H9 (cell line): ENCODE measurements around the gene MED13L. TPM values are rescaled to one million over a fixed set of nuclear protein-coding genes. Genes with fewer than 3 reads are reported as not detected.

Experiments used
- DNase-seq: peaks from one replicate; pipeline ENCODE4 v3.0.0-alpha.2; 2017
- H2AFZ ChIP-seq: one replicate; pipeline ENCODE4 v1.6.1; 2013; ENCODE audit warnings: mild to moderate bottlenecking, low read length, control low read depth, moderate library complexity
- H2AK5ac ChIP-seq: 2 replicates; pipeline ENCODE4 v1.6.1; 2013; ENCODE audit warnings: low read length, control low read depth, mixed read lengths; ENCODE audit not compliant: insufficient read length
- H2BK120ac ChIP-seq: one replicate; pipeline ENCODE4 v1.6.1; 2013; ENCODE audit warnings: low read depth, mild to moderate bottlenecking, low read length, control low read depth, inconsistent platforms; ENCODE audit not compliant: poor library complexity, severe bottlenecking
- H2BK12ac ChIP-seq: 2 replicates; pipeline ENCODE4 v1.6.1; 2013; ENCODE audit warnings: low read length, control low read depth, mixed read lengths, low read depth; ENCODE audit not compliant: insufficient read length
- H2BK15ac ChIP-seq: 2 replicates; pipeline ENCODE4 v1.6.1; 2013; ENCODE audit warnings: low read depth, low read length, control low read depth
- H2BK20ac ChIP-seq: one replicate; pipeline ENCODE4 v1.6.1; 2013; ENCODE audit warnings: low read depth, mild to moderate bottlenecking, low read length, control low read depth, inconsistent platforms; ENCODE audit not compliant: poor library complexity, severe bottlenecking
- H2BK5ac ChIP-seq: 2 replicates; pipeline ENCODE4 v1.6.1; 2013; ENCODE audit warnings: low read length, control low read depth, mixed read lengths; ENCODE audit not compliant: insufficient read length
- H3K14ac ChIP-seq: 2 replicates; pipeline ENCODE4 v1.6.1; 2013; ENCODE audit warnings: low read length, control low read depth; ENCODE audit not compliant: insufficient read depth
- H3K18ac ChIP-seq: 2 replicates; pipeline ENCODE4 v1.6.1; 2013; ENCODE audit warnings: low read depth, mild to moderate bottlenecking, mixed read lengths, low read length, control low read depth; ENCODE audit not compliant: insufficient read length
- H3K23ac ChIP-seq: 2 replicates; pipeline ENCODE4 v1.6.1; 2013; ENCODE audit warnings: low read length, control low read depth, mixed read lengths, low read depth; ENCODE audit not compliant: insufficient read length
- H3K23me2 ChIP-seq: 2 replicates; pipeline ENCODE4 v1.6.1; 2013; ENCODE audit warnings: low read depth, mild to moderate bottlenecking, mixed read lengths, low read length, control low read depth; ENCODE audit not compliant: insufficient read length, poor library complexity, severe bottlenecking
- H3K27ac ChIP-seq: 2 replicates; pipeline ENCODE4 v1.5.1; 2013; ENCODE audit warnings: low read length, control low read depth, mixed read lengths, low read depth; ENCODE audit not compliant: insufficient read length
- H3K27me3 ChIP-seq: 2 replicates; pipeline ENCODE4 v1.6.1; 2013; ENCODE audit warnings: low read length, control low read depth, inconsistent platforms; ENCODE audit not compliant: insufficient read depth
- H3K4ac ChIP-seq: 2 replicates; pipeline ENCODE4 v1.6.1; 2013; ENCODE audit warnings: low read depth, mild to moderate bottlenecking, control low read depth, inconsistent platforms, low read length, moderate library complexity
- H3K4me1 ChIP-seq: 2 replicates; pipeline ENCODE4 v1.6.1; 2013; ENCODE audit warnings: low read length, control low read depth, inconsistent platforms; ENCODE audit not compliant: insufficient read depth
- H3K4me2 ChIP-seq: 2 replicates; pipeline ENCODE4 v1.6.1; 2013; ENCODE audit warnings: low read length, control low read depth, mixed read lengths; ENCODE audit not compliant: insufficient read length, insufficient read depth
- H3K56ac ChIP-seq: 2 replicates; pipeline ENCODE4 v1.6.1; 2013; ENCODE audit warnings: low read depth, mild to moderate bottlenecking, mixed read lengths, low read length, control low read depth; ENCODE audit not compliant: insufficient read length
- H3K79me1 ChIP-seq: 2 replicates; pipeline ENCODE4 v1.6.1; 2013; ENCODE audit warnings: low read depth, mild to moderate bottlenecking, moderate library complexity, low read length, control low read depth, inconsistent platforms; ENCODE audit not compliant: insufficient read depth, poor library complexity, severe bottlenecking
- H3K79me2 ChIP-seq: 2 replicates; pipeline ENCODE4 v1.6.1; 2013; ENCODE audit warnings: low read length, control low read depth, inconsistent platforms; ENCODE audit not compliant: insufficient read depth
- H3K9ac ChIP-seq: 2 replicates; pipeline ENCODE4 v1.6.1; 2013; ENCODE audit warnings: low read length, control low read depth, mixed read lengths; ENCODE audit not compliant: insufficient read length; ENCODE audit errors: extremely low read depth
- H3K9me3 ChIP-seq: one replicate; pipeline ENCODE4 v1.6.1; 2013; ENCODE audit warnings: low read depth, low read length, inconsistent platforms; ENCODE audit not compliant: control insufficient read depth
- H3T11ph ChIP-seq: one replicate; pipeline ENCODE4 v1.6.1; 2013; ENCODE audit warnings: mild to moderate bottlenecking, low read length, control low read depth, inconsistent platforms
- H4K20me1 ChIP-seq: one replicate; pipeline ENCODE4 v1.6.1; 2013; ENCODE audit not compliant: control insufficient read depth, insufficient read length, insufficient read depth
- H4K5ac ChIP-seq: 2 replicates; pipeline ENCODE4 v1.6.1; 2013; ENCODE audit warnings: low read depth, mild to moderate bottlenecking, mixed read lengths, low read length, control low read depth; ENCODE audit not compliant: insufficient read length
- H4K8ac ChIP-seq: replicated peaks from 2 replicates; pipeline ENCODE4 v1.6.1; 2013; ENCODE audit warnings: low read length, control low read depth, mixed read lengths, low read depth; ENCODE audit not compliant: insufficient read length
- H4K91ac ChIP-seq: 2 replicates; pipeline ENCODE4 v1.6.1; 2013; ENCODE audit warnings: low read depth, mild to moderate bottlenecking, moderate library complexity, mixed read lengths, low read length, control low read depth; ENCODE audit not compliant: insufficient read length
- H3K27ac Mint-ChIP-seq, 3 experiments: 2 replicates in 2 of 3; 3 replicates in 1 of 3; pipeline ENCODE4 v1.8.0; 2020 to 2021; ENCODE audit warnings: mixed read lengths in 3 of 3, mild to moderate bottlenecking in 1 of 3, moderate library complexity in 1 of 3
- H3K27me3 Mint-ChIP-seq: 2 replicates; pipeline ENCODE4 v1.8.0; 2021; ENCODE audit warnings: low read depth, mild to moderate bottlenecking, moderate library complexity, mixed read lengths
- H3K36me3 Mint-ChIP-seq, 3 experiments: 2 replicates in 2 of 3; 3 replicates in 1 of 3; pipeline ENCODE4 v1.8.0; 2020 to 2021; ENCODE audit warnings: low read depth in 3 of 3, mixed read lengths in 3 of 3; ENCODE audit not compliant: insufficient read depth in 1 of 3
- H3K4me1 Mint-ChIP-seq, 2 experiments: 2 replicates each; pipeline ENCODE4 v1.8.0; 2020; ENCODE audit warnings: mixed read lengths in 2 of 2
- H3K4me3 Mint-ChIP-seq, 2 experiments: 2 replicates in 1 of 2; 3 replicates in 1 of 2; pipeline ENCODE4 v1.8.0; 2020 to 2021; ENCODE audit warnings: mild to moderate bottlenecking in 2 of 2, mixed read lengths in 2 of 2, moderate library complexity in 1 of 2
- H3K9me3 Mint-ChIP-seq, 2 experiments: 2 replicates in 1 of 2; 3 replicates in 1 of 2; pipeline ENCODE4 v1.8.0; 2020; ENCODE audit warnings: mild to moderate bottlenecking in 2 of 2, mixed read lengths in 2 of 2, moderate library complexity in 1 of 2
- WGBS: extraction: QIAGEN DNeasy Blood & Tissue Kit; methylation state at CpG from one replicate; pipeline ENCODE4 v1.1.7; 2013; ENCODE audit warnings: missing lambda C conversion rate, low lambda C conversion rate, mixed read lengths; ENCODE audit not compliant: insufficient read length; ENCODE audit errors: extremely low coverage; 5-methylcytosine and 5-hydroxymethylcytosine counted together
- total RNA-seq: library from RNA; stranded (reverse); gene quantifications from 2 replicates; pipeline ENCODE4 v1.2.1, GENCODE V29; 2021
- TF ChIP-seq, protein P1 (sequence below): fragments of 200-600 bp; sonication (generic); conservative IDR thresholded peaks from 3 replicates; pipeline ENCODE4 v1.8.0; 2021; ENCODE audit warnings: antibody characterized with exemption, mild to moderate bottlenecking

Gene MED13L
- total RNA-seq, 1 experiment from 2014 or later: 52.4 TPM

DNA sequence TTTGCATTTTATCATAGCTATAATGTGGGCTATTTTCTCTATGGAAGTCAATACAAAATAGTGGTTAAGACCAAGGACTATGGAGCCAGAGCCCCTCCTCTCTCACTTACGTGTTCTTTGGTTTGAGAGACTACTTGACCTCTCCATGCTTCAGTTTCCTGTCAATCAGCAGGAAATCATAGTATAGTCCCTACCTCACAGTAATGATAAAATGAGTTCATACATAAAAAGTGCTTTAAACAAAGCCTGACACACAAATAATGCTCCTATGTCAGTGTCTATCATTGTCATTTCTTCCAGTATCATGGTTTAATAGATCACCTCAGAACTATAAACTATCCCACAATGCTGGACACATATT lies 90.4 kb downstream of the MED13L start:
- Histone ChIP-seq H2AK5ac (no peak overlapping the region), H3K9ac (no peak overlapping the region), H3K79me2 (no peaks in the 10 kb centered on the region; the same call in 1 of the 2 replicates), H3K27ac (no peak overlapping the region), H3T11ph (no peak overlapping the region), H2BK5ac (no peak overlapping the region), H4K20me1 (no peaks in the 10 kb centered on the region), H2BK20ac (no peak overlapping the region), H3K18ac (no peak overlapping the region), H3K4ac (no peak overlapping the region), H3K4me2 (no peak overlapping the region), H3K56ac (no peak overlapping the region), H2BK12ac (no peak overlapping the region), H3K79me1 (no peaks in the 10 kb centered on the region), H2AFZ (no peak overlapping the region), H3K23me2 (no peaks in the 10 kb centered on the region), H3K23ac (no peak overlapping the region), H3K4me1 (no peaks in the 10 kb centered on the region), H4K8ac (no peak overlapping the region), H3K14ac (no peak overlapping the region), H3K9me3 (no peaks in the 10 kb centered on the region), H2BK120ac (no peak overlapping the region), H4K91ac (no peak overlapping the region), H2BK15ac (no peak overlapping the region), H3K27me3 (no peaks in the 10 kb centered on the region), H4K5ac (no peak overlapping the region)
- Mint-ChIP-seq H3K27ac (peak overlapping the region in 1 of 3 experiments; percentile 67; a peak in 2 of 7 replicates), H3K27me3 (no peaks in the 10 kb centered on the region), H3K36me3 (no peaks in the 10 kb centered on the region), H3K9me3 (no peaks in the 10 kb centered on the region), H3K4me3 (no peak overlapping the region; a peak in 1 of 5 replicates), H3K4me1 (peaks cover 27 to 36% of the 10 kb centered on the region in 2 experiments)
- no peak for DNase-seq
- TF ChIP-seq, protein P1, sequence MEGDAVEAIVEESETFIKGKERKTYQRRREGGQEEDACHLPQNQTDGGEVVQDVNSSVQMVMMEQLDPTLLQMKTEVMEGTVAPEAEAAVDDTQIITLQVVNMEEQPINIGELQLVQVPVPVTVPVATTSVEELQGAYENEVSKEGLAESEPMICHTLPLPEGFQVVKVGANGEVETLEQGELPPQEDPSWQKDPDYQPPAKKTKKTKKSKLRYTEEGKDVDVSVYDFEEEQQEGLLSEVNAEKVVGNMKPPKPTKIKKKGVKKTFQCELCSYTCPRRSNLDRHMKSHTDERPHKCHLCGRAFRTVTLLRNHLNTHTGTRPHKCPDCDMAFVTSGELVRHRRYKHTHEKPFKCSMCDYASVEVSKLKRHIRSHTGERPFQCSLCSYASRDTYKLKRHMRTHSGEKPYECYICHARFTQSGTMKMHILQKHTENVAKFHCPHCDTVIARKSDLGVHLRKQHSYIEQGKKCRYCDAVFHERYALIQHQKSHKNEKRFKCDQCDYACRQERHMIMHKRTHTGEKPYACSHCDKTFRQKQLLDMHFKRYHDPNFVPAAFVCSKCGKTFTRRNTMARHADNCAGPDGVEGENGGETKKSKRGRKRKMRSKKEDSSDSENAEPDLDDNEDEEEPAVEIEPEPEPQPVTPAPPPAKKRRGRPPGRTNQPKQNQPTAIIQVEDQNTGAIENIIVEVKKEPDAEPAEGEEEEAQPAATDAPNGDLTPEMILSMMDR: no peak
- no CpG with 5 or more reads among the region's 1 CpG for WGBS
